GM12878 (cell line): ENCODE results near the gene KHDRBS2. TPM values are rescaled to one million over a fixed set of nuclear protein-coding genes. Genes with fewer than 3 reads are reported as not detected.

Experiments
- ATAC-seq: fragments of 200-7000 bp; cut with Tn5 transposase; 3 replicates; pipeline ENCODE4 v1.9.1; 2020; ENCODE audit warnings: mild to moderate bottlenecking, moderate library complexity
- BruUV-seq: library from RNA; stranded (reverse); fragments of 400-500 nt; replicated peaks from 2 replicates; lab custom pipeline; 2021; lab: Mats Ljungman, UMichigan
- CTCF ChIA-PET: fragments of 300-600 bp; sonication (Branson Sonifier 250); formaldehyde crosslinking; extraction: SDS; loops from one replicate; lab custom pipeline; 2021; ENCODE audit warnings: inconsistent platforms; lab: Yijun Ruan, JAX
- POLR2A ChIA-PET: fragments of 350-600 bp; formaldehyde crosslinking; extraction: SDS; loops from one replicate; lab custom pipeline; 2021; ENCODE audit warnings: inconsistent platforms; lab: Charles Lee
- RAD21 ChIA-PET: fragments of 300-600 bp; sonication (Branson Sonifier 250); formaldehyde crosslinking; loops from one replicate; lab custom pipeline; 2023; ENCODE audit warnings: antibody characterized with exemption; ENCODE audit not compliant: unreplicated experiment; lab: Charles Lee
- SMC1A ChIA-PET: fragments of 300-600 bp; sonication (Branson Sonifier 250); formaldehyde crosslinking; loops from one replicate; lab custom pipeline; 2023; ENCODE audit not compliant: unreplicated experiment, uncharacterized antibody; lab: Charles Lee
- DNase-seq: peaks from one replicate; pipeline ENCODE4 v3.0.0-alpha.2; 2011; ENCODE audit warnings: low read depth, low spot score
- FAIRE-seq: peaks from 3 replicates; lab custom pipeline; 2011; peaks lifted over from hg19 to GRCh38; lab: Jason Lieb, UNC
- H2AFZ ChIP-seq: 2 replicates; pipeline ENCODE4 v1.6.0; 2011; ENCODE audit warnings: low read depth, low read length, control low read depth; ENCODE audit not compliant: control insufficient read depth
- H3K27ac ChIP-seq: 2 replicates; pipeline ENCODE4 v1.5.1; 2011; ENCODE audit warnings: control low read depth; ENCODE audit not compliant: control insufficient read depth, insufficient read depth
- H3K27me3 ChIP-seq, 2 experiments: replicated peaks in 1 of 2; 2 replicates each; pipeline versions ENCODE4 v1.6.0 to v1.6.1; 2011; ENCODE audit warnings: low read length in 1 of 2; ENCODE audit not compliant: control insufficient read depth in 2 of 2, insufficient read depth in 2 of 2
- H3K36me3 ChIP-seq, 2 experiments: 2 replicates each; pipeline ENCODE4 v1.5.1; 2011; ENCODE audit warnings: low read length in 1 of 2; ENCODE audit not compliant: control insufficient read depth in 2 of 2, insufficient read depth in 2 of 2
- H3K4me1 ChIP-seq: 2 replicates; pipeline ENCODE4 v1.6.1; 2011; ENCODE audit warnings: mild to moderate bottlenecking, low read length, moderate library complexity, mixed read lengths; ENCODE audit not compliant: control insufficient read depth, insufficient read depth
- H3K4me2 ChIP-seq: 2 replicates; pipeline ENCODE4 v1.6.0; 2011; ENCODE audit warnings: control low read depth; ENCODE audit not compliant: control insufficient read depth, insufficient read depth
- H3K4me3 ChIP-seq: fragments of 200-600 bp; sonication (generic); 2 replicates; pipeline ENCODE4 v1.5.1; 2016
- H3K79me2 ChIP-seq: 2 replicates; pipeline ENCODE4 v1.6.0; 2011; ENCODE audit warnings: low read length; ENCODE audit not compliant: control insufficient read depth, insufficient read depth
- H3K9ac ChIP-seq: 2 replicates; pipeline ENCODE4 v1.8.0; 2011; ENCODE audit warnings: low read length, control low read depth, mixed read lengths; ENCODE audit not compliant: control insufficient read depth, insufficient read depth
- H3K9me3 ChIP-seq: replicated peaks from 3 replicates; pipeline ENCODE4 v1.5.1; 2011; ENCODE audit warnings: mild to moderate bottlenecking, low read length; ENCODE audit not compliant: control insufficient read depth, insufficient read depth
- H4K20me1 ChIP-seq: 2 replicates; pipeline ENCODE4 v1.6.0; 2011; ENCODE audit not compliant: control insufficient read depth, insufficient read depth
- EP300 ChIP-seq, 2 experiments: fragments of 150-350 bp in 1 of 2; IDR thresholded peaks; 2 replicates each; pipeline ENCODE4 v1.6.1; 2011 to 2012; ENCODE audit warnings: low read depth in 2 of 2, low read length in 2 of 2, borderline replicate concordance in 1 of 2, improper control_type of control experiment in 1 of 2, inconsistent platforms in 1 of 2; ENCODE audit not compliant: control insufficient read depth in 1 of 2
- GATAD2B ChIP-seq: fragments of 450-650 bp; conservative IDR thresholded peaks from 2 replicates; pipeline ENCODE4 v1.6.1; 2017; ENCODE audit warnings: low read depth, mild to moderate bottlenecking, moderate library complexity
- MYB ChIP-seq: fragments of 150-350 bp; IDR thresholded peaks from 2 replicates; pipeline ENCODE4 v1.6.1; 2014; ENCODE audit warnings: mild to moderate bottlenecking, low read depth, low read length, borderline replicate concordance
- SREBF1 ChIP-seq: IDR thresholded peaks from 2 replicates; pipeline ENCODE4 v1.6.1; 2012; ENCODE audit warnings: mild to moderate bottlenecking, low read length
- WGBS: methylation state at CpG from one replicate; pipeline ENCODE4 v1.1.6; 2016; ENCODE audit warnings: low lambda C conversion rate; ENCODE audit not compliant: insufficient replicate concordance, insufficient coverage; ENCODE audit errors: missing lambda C conversion rate; 5-methylcytosine and 5-hydroxymethylcytosine counted together
- in situ Hi-C: fragments of 300-500 bp; cut with MboI; formaldehyde crosslinking; loops from 9 replicates; pipeline ENCODE4 v1.14.3; 2018; ENCODE audit warnings: mixed read lengths
- intact Hi-C: fragments of 100-400 bp; cut with micrococcal nuclease; formaldehyde crosslinking; loops from one replicate; pipeline ENCODE4 v1.14.2; 2022; ENCODE audit not compliant: unreplicated experiment
- polyA plus RNA-seq, 11 experiments: library from polyadenylated mRNA; depleted of rRNA in 4 of 11; unstranded in 6 of 11; stranded (reverse) in 5 of 11; fragments of >200 nt; fragmentation: Nextera tagmentation in 4 of 11; fragmentation: Illumina TruSeq in 1 of 11; extraction: Ambion mirVana in 4 of 11; extraction: Trizol in 1 of 11; gene quantifications; 1 replicate in 1 of 11; 2 replicates in 10 of 11; pipeline versions ENCODE4 v1.2.1 to v1.2.3, GENCODE V29; 2011 to 2016; ENCODE audit warnings: inconsistent platforms in 2 of 11, missing spikeins in 2 of 11, low read depth in 1 of 11
- total RNA-seq, 4 experiments: library from RNA; depleted of rRNA in 3 of 4; stranded (reverse); fragments of >200 nt in 3 of 4; fragmentation: Illumina TruSeq in 1 of 4; extraction: Trizol in 1 of 4; gene quantifications; 2 replicates each; pipeline versions ENCODE4 v1.2.1 to v1.2.3, GENCODE V29; 2013 to 2021
- TF ChIP-seq, protein P1 (sequence below): fragments of 450-650 bp; conservative IDR thresholded peaks from 2 replicates; pipeline ENCODE4 v1.6.1; 2017; ENCODE audit warnings: mild to moderate bottlenecking, moderate library complexity
- TF ChIP-seq, protein P2 (sequence below): fragments of 450-650 bp; IDR thresholded peaks from 2 replicates; pipeline ENCODE4 v1.6.1; 2017; ENCODE audit warnings: borderline replicate concordance
- TF ChIP-seq, protein P3 (sequence below), 3 experiments: IDR thresholded peaks in 2 of 3; conservative IDR thresholded peaks in 1 of 3; 2 replicates each; pipeline ENCODE4 v1.5.1; 2011; ENCODE audit warnings: low read depth in 3 of 3, low read length in 3 of 3, mild to moderate bottlenecking in 3 of 3, control low read depth in 2 of 3, moderate library complexity in 2 of 3, inconsistent platforms in 1 of 3, mixed read lengths in 1 of 3; ENCODE audit not compliant: control insufficient read depth in 2 of 3, insufficient read depth in 1 of 3; ENCODE audit errors: extremely low read depth in 1 of 3
- TF ChIP-seq, protein P4 (sequence below): IDR thresholded peaks from 2 replicates; pipeline ENCODE4 v1.6.1; 2012; ENCODE audit warnings: low read depth, low read length, improper control_type of control experiment
- TF ChIP-seq, protein P5 (sequence below): fragments of 450-650 bp; IDR thresholded peaks from 2 replicates; pipeline ENCODE4 v1.6.1; 2014; ENCODE audit warnings: mild to moderate bottlenecking

KHDRBS2 gene
- total and polyA plus RNA-seq, 10 of the 15 experiments (the other 5 are each of a cell fraction or from before 2014, with no cell fraction given), result 0.11 to 0.56 TPM; not detected in 8

DNA sequence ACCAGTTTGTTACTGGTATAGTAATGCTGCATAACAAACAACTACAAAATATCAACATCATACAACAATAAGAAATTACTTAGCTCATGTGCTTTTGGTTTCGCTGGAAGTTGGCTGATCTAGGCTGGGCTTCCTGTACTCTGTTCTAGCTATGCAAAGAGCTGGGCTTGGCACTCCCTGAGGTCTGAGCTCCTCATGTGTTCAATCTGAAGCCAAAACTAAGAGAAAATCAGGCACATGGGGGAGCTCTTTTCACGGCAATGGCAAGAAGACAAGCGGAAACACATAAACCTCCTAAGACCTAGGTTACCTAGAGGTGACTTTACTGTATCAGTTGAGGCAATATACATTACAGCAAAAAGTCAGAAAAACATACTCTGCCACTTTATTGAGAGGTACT is 574.2 kb downstream of the KHDRBS2 start:
- Histone ChIP-seq H2AFZ (no peak overlapping the region), H3K27me3 (no peaks in the 10 kb centered on the region), H3K4me1 (no peaks in the 10 kb centered on the region), H3K9ac (no peak overlapping the region), H3K36me3 (no peaks in the 10 kb centered on the region), H3K79me2 (no peaks in the 10 kb centered on the region), H4K20me1 (no peaks in the 10 kb centered on the region), H3K27ac (no peak overlapping the region), H3K9me3 (no peaks in the 10 kb centered on the region), H3K4me3 (no peak overlapping the region), H3K4me2 (no peak overlapping the region)
- RAD21 ChIA-PET, result no interaction called here
- no peak for ATAC-seq
- CTCF ChIA-PET, result no interaction called here
- WGBS, result 37% methylated on average over 3 of the region's 3 CpGs
- no peak for DNase-seq
- no peak for FAIRE-seq
- SMC1A ChIA-PET, result interaction anchor here (0.8 to 1.4 kb wide), 3 partner anchors 23 to 42 kb away, joined by 3 to 4 read pairs (median 4); no protein-coding TSS in a partner anchor
- intact Hi-C loops, result no loop called here
- POLR2A ChIA-PET, result no interaction called here
- BruUV-seq, result no TSS peak
- in situ Hi-C loops, result no loop called here
- TF ChIP-seq, protein P1, sequence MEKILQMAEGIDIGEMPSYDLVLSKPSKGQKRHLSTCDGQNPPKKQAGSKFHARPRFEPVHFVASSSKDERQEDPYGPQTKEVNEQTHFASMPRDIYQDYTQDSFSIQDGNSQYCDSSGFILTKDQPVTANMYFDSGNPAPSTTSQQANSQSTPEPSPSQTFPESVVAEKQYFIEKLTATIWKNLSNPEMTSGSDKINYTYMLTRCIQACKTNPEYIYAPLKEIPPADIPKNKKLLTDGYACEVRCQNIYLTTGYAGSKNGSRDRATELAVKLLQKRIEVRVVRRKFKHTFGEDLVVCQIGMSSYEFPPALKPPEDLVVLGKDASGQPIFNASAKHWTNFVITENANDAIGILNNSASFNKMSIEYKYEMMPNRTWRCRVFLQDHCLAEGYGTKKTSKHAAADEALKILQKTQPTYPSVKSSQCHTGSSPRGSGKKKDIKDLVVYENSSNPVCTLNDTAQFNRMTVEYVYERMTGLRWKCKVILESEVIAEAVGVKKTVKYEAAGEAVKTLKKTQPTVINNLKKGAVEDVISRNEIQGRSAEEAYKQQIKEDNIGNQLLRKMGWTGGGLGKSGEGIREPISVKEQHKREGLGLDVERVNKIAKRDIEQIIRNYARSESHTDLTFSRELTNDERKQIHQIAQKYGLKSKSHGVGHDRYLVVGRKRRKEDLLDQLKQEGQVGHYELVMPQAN, result no peak

DNA sequence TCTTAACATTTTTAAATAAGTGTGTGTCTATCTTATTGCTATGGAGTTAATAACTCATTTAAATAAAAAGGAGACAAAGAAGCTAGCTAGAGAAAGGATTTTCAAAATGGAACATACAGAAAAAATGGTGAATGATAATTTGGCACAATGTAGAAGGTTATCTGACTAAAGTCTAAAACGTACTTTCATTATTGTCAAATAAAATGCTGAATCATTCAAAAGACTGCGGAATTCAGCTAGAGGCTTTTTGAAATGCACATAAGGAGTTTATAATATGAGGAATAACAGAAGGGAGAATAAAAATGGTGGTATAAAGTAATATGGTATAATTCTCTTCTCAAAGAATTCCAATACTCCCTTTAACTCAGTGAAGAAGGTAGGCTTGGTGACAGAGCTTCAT is 597.9 kb downstream of the KHDRBS2 start:
- 43% methylated on average over 2 of the region's 2 CpGs for WGBS
- BruUV-seq, result no TSS peak
- SMC1A ChIA-PET, result interaction anchor here (1.0 kb wide), 1 partner anchor 23 kb away, joined by 3 read pairs; no protein-coding TSS in a partner anchor
- TF ChIP-seq, protein P2, sequence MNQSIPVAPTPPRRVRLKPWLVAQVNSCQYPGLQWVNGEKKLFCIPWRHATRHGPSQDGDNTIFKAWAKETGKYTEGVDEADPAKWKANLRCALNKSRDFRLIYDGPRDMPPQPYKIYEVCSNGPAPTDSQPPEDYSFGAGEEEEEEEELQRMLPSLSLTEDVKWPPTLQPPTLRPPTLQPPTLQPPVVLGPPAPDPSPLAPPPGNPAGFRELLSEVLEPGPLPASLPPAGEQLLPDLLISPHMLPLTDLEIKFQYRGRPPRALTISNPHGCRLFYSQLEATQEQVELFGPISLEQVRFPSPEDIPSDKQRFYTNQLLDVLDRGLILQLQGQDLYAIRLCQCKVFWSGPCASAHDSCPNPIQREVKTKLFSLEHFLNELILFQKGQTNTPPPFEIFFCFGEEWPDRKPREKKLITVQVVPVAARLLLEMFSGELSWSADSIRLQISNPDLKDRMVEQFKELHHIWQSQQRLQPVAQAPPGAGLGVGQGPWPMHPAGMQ, result no peak
- TF ChIP-seq MYB (no peak), EP300 (IDR thresholded peaks at IDR 0.05; ENCODE audit: borderline replicate concordance in 1 of 2, control insufficient read depth in 1 of 2, low read depth in 2 of 2, low read length in 2 of 2) (no peak), GATAD2B (no peak), SREBF1 (no peak)
- TF ChIP-seq, protein P3, sequence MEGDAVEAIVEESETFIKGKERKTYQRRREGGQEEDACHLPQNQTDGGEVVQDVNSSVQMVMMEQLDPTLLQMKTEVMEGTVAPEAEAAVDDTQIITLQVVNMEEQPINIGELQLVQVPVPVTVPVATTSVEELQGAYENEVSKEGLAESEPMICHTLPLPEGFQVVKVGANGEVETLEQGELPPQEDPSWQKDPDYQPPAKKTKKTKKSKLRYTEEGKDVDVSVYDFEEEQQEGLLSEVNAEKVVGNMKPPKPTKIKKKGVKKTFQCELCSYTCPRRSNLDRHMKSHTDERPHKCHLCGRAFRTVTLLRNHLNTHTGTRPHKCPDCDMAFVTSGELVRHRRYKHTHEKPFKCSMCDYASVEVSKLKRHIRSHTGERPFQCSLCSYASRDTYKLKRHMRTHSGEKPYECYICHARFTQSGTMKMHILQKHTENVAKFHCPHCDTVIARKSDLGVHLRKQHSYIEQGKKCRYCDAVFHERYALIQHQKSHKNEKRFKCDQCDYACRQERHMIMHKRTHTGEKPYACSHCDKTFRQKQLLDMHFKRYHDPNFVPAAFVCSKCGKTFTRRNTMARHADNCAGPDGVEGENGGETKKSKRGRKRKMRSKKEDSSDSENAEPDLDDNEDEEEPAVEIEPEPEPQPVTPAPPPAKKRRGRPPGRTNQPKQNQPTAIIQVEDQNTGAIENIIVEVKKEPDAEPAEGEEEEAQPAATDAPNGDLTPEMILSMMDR (IDR thresholded peaks at IDR 0.05 in 2 of 3, conservative IDR thresholded peaks at IDR 0.05 in 1 of 3; ENCODE audit: control insufficient read depth in 2 of 3, extremely low read depth in 1 of 3, insufficient read depth in 1 of 3, low read depth in 3 of 3, low read length in 3 of 3), result no peak
- TF ChIP-seq, protein P4, sequence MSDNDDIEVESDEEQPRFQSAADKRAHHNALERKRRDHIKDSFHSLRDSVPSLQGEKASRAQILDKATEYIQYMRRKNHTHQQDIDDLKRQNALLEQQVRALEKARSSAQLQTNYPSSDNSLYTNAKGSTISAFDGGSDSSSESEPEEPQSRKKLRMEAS, result no peak
- TF ChIP-seq, protein P5, sequence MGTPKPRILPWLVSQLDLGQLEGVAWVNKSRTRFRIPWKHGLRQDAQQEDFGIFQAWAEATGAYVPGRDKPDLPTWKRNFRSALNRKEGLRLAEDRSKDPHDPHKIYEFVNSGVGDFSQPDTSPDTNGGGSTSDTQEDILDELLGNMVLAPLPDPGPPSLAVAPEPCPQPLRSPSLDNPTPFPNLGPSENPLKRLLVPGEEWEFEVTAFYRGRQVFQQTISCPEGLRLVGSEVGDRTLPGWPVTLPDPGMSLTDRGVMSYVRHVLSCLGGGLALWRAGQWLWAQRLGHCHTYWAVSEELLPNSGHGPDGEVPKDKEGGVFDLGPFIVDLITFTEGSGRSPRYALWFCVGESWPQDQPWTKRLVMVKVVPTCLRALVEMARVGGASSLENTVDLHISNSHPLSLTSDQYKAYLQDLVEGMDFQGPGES, result no peak

More for the DNA sequence above, 597.9 kb downstream of the KHDRBS2 start:
- Histone ChIP-seq H4K20me1 (no peaks in the 10 kb centered on the region), H3K9ac (no peak overlapping the region), H3K4me3 (no peak overlapping the region), H3K27ac (no peak overlapping the region), H3K27me3 (no peaks in the 10 kb centered on the region), H2AFZ (no peak overlapping the region), H3K4me1 (no peaks in the 10 kb centered on the region), H3K9me3 (no peaks in the 10 kb centered on the region), H3K79me2 (no peaks in the 10 kb centered on the region), H3K4me2 (no peak overlapping the region), H3K36me3 (no peaks in the 10 kb centered on the region)
- DNase-seq (no peak), FAIRE-seq (no peak), ATAC-seq (no peak)
- RAD21 ChIA-PET, result no interaction called here
- intact Hi-C loops, result no loop called here
- CTCF ChIA-PET, result no interaction called here
- in situ Hi-C loops, result no loop called here
- POLR2A ChIA-PET, result no interaction called here
